ENCODE measurements around the gene LPAR1.

DNA sequence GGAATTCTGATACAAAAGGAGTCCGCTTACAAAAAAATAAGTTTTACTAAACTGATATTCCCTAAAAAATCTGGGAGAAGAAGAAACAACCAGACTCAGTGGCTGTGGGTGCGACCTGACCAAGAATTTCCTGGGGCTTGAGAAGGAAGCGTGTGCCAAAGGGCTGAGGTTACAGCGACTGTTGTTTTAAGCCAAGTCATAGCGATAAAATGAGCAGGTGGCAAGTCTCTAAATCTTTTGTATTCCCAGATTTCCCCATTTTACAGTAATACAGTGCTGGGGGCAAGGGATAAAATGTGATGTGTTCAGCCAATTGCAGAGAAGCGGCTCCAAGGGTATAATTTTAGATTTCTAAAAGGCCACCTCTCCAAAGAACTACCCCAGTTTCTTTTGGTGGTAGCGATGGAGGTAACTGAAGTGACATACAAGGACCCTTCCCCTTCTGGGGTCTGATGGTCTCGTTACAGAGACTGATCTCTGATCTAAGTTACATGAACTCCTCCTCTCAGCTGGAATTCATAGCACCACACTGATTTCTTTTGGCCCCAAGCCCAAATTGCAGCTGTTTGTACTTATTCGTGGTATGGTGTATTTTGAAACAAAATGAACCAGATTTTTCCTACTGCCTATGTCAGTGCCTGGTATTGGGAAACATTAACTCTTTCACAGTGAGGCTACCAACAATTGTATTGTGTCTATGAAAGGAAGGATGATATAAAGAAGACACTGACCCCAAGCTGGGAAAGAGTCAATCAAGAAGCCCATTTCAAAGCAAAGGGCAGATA lies 41.6 kb downstream of the LPAR1 start:
- TF ChIP-seq, protein P1, sequence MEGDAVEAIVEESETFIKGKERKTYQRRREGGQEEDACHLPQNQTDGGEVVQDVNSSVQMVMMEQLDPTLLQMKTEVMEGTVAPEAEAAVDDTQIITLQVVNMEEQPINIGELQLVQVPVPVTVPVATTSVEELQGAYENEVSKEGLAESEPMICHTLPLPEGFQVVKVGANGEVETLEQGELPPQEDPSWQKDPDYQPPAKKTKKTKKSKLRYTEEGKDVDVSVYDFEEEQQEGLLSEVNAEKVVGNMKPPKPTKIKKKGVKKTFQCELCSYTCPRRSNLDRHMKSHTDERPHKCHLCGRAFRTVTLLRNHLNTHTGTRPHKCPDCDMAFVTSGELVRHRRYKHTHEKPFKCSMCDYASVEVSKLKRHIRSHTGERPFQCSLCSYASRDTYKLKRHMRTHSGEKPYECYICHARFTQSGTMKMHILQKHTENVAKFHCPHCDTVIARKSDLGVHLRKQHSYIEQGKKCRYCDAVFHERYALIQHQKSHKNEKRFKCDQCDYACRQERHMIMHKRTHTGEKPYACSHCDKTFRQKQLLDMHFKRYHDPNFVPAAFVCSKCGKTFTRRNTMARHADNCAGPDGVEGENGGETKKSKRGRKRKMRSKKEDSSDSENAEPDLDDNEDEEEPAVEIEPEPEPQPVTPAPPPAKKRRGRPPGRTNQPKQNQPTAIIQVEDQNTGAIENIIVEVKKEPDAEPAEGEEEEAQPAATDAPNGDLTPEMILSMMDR (conservative IDR thresholded peaks at IDR 0.05 in 1 of 2, IDR thresholded peaks at IDR 0.05 in 1 of 2; ENCODE audit: extremely low read depth in 1 of 2, insufficient read depth in 1 of 2, low read depth in 1 of 2, low read length in 2 of 2) = no peak
- TF ChIP-seq EZH2 (IDR thresholded peaks at IDR 0.05; ENCODE audit: borderline replicate concordance, low read length) = no peak

Measured in mammary epithelial cell (primary cell).